ENCODE results near the gene MMP20.

MMP20 gene

GRCh38 chr11:102626676-102627075, 1.5 kb upstream of the MMP20 start:
- Histone ChIP-seq H4K20me1 (no peaks in the 10 kb centered on the region), H3K9me3 (replicated peaks in 1 of 11) (no peaks in the 10 kb centered on the region), H3K4me2 (no peak overlapping the region), H3K4me3 (no peak overlapping the region), H3K27ac (no peak overlapping the region), H3K36me3 (no peaks in the 10 kb centered on the region), H3K4me1 (0 out of 20 replicates have a peak, but pooled peaks cover 0 to 3% (median 0%) of the 10 kb centered on the region in 10 experiments), H3K9ac (no peak overlapping the region), H3K27me3 (no peaks in the 10 kb centered on the region)
- TF ChIP-seq Cebpa-rat (IDR thresholded peaks at IDR 0.05), result no peak

- no peak overlapping the region for H3K4me3 ChIP-seq
- H3K9ac ChIP-seq, result no peak overlapping the region
- H3K4me2 ChIP-seq, result no peak overlapping the region
- H4K20me1 ChIP-seq, result no peaks in the 10 kb centered on the region
- no peak for TF ChIP-seq Cebpa-rat (IDR thresholded peaks at IDR 0.05)
- H3K27me3 ChIP-seq, result no peaks in the 10 kb centered on the region
- no peaks in the 10 kb centered on the region for H3K36me3 ChIP-seq
- H3K4me1 ChIP-seq, result 0 out of 20 replicates have a peak, but pooled peaks cover 0 to 4% (median 0%) of the 10 kb centered on the region in 10 experiments
- H3K27ac ChIP-seq, result no peak overlapping the region
- H3K9me3 ChIP-seq (replicated peaks in 1 of 11), result no peaks in the 10 kb centered on the region
Measured at GRCh38 chr11:102623998-102624397, 1.1 kb downstream of the MMP20 start.

- 0 out of 20 replicates have a peak, but pooled peaks cover 0 to 4% (median 0%) of the 10 kb centered on the region in 10 experiments for H3K4me1 ChIP-seq
- no peak overlapping the region for H3K4me2 ChIP-seq
- H3K9me3 ChIP-seq (replicated peaks in 1 of 11), result no peaks in the 10 kb centered on the region
- no peak overlapping the region for H3K4me3 ChIP-seq
- no peak for TF ChIP-seq Cebpa-rat (IDR thresholded peaks at IDR 0.05)
- H3K27me3 ChIP-seq, result no peaks in the 10 kb centered on the region
- no peaks in the 10 kb centered on the region for H3K36me3 ChIP-seq
- H3K9ac ChIP-seq, result no peak overlapping the region
- no peaks in the 10 kb centered on the region for H4K20me1 ChIP-seq
- H3K27ac ChIP-seq, result no peak overlapping the region
Measured at GRCh38 chr11:102623128-102623527, 2.0 kb downstream of the MMP20 start.

GRCh38 chr11:102622258-102622657, 2.9 kb downstream of the MMP20 start:
- Histone ChIP-seq H3K9me3 (replicated peaks in 1 of 11) (no peaks in the 10 kb centered on the region), H4K20me1 (no peaks in the 10 kb centered on the region), H3K4me3 (no peak overlapping the region), H3K27ac (no peak overlapping the region), H3K9ac (no peak overlapping the region), H3K4me1 (0 out of 20 replicates have a peak, but pooled peaks cover 0 to 4% (median 0%) of the 10 kb centered on the region in 10 experiments), H3K36me3 (no peaks in the 10 kb centered on the region), H3K4me2 (no peak overlapping the region), H3K27me3 (no peaks in the 10 kb centered on the region)
- TF ChIP-seq Cebpa-rat (IDR thresholded peaks at IDR 0.05), result no peak

DNA sequence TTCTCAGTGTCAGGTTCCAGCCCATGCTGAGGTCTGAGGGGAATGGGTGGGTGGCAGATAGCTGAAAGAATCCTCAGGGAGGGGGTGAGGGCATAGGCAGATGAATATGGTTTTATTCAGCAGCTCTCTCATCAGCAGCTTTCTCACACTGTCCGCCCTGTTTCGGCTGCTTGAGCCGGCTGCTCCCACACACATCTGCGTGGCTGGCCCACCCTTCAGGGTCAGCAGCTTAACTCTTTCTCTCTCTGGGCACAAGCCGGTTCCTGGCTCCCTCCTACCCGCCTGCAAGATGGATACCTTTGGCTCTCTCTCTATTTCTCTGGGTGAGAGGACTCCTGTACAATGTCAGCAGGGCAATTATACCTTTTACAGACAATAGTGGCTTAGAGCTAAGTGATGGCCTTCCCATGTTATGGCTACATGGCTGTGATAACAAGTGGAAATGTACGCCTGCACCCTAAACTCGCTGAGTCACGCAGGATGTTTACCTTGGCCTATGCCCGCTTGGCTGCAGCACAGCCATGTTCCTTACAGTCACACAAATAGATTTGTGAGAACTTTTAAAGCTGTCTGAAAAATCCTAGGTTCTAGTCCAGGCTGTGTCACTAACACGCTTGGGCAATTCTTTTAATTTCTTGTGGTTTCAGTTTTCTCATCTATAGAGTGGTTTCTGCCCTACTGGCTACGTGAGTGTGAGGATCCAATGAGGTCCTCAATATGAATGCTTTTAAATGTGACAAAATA, 4.1 kb downstream of the MMP20 start:
- H3K4me1 ChIP-seq, result 0 out of 20 replicates have a peak, but pooled peaks cover 0 to 4% (median 0%) of the 10 kb centered on the region in 10 experiments
- H4K20me1 ChIP-seq, result 0 out of 22 replicates have a peak, but pooled peaks cover 0 to under 1% (median 0%) of the 10 kb centered on the region in 11 experiments
- no peak for TF ChIP-seq Cebpa-rat (IDR thresholded peaks at IDR 0.05)
- no peak overlapping the region for H3K27ac ChIP-seq
- no peak overlapping the region for H3K9ac ChIP-seq
- H3K36me3 ChIP-seq, result no peaks in the 10 kb centered on the region
- no peak overlapping the region for H3K4me3 ChIP-seq
- no peaks in the 10 kb centered on the region for H3K27me3 ChIP-seq
- H3K4me2 ChIP-seq, result no peak overlapping the region
- H3K9me3 ChIP-seq (replicated peaks in 1 of 11), result no peaks in the 10 kb centered on the region

DNA sequence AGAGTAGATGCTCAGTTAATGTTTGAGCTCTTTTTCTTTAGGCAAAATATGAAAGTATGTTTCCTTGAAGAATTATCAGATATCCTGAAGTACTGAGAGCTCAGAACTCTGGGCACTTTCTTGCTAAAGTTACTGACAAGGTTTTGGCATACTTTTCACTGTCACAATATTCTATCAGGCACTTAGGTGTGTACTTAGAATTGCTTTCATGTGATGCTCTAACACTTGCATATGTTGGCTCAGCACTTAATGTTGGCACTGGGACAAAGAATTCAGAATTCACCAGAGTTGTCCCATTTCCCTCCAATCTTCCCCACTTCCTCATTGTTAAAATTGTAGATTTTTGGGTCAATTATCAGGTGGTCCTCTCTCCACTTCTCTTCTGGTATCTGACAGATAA, 5.0 kb downstream of the MMP20 start:
- no peaks in the 10 kb centered on the region for H3K9me3 ChIP-seq (replicated peaks in 1 of 11)
- no peaks in the 10 kb centered on the region for H3K36me3 ChIP-seq
- H4K20me1 ChIP-seq, result 0 out of 22 replicates have a peak, but pooled peaks cover 0 to 6% (median 0%) of the 10 kb centered on the region in 11 experiments
- no peak for TF ChIP-seq Cebpa-rat (IDR thresholded peaks at IDR 0.05)
- H3K4me2 ChIP-seq, result no peak overlapping the region
- no peak overlapping the region for H3K9ac ChIP-seq
- no peak overlapping the region for H3K4me3 ChIP-seq
- H3K27me3 ChIP-seq, result no peaks in the 10 kb centered on the region
- H3K27ac ChIP-seq, result no peak overlapping the region
- 0 out of 20 replicates have a peak, but pooled peaks cover 0 to 4% (median 0%) of the 10 kb centered on the region in 10 experiments for H3K4me1 ChIP-seq

DNA sequence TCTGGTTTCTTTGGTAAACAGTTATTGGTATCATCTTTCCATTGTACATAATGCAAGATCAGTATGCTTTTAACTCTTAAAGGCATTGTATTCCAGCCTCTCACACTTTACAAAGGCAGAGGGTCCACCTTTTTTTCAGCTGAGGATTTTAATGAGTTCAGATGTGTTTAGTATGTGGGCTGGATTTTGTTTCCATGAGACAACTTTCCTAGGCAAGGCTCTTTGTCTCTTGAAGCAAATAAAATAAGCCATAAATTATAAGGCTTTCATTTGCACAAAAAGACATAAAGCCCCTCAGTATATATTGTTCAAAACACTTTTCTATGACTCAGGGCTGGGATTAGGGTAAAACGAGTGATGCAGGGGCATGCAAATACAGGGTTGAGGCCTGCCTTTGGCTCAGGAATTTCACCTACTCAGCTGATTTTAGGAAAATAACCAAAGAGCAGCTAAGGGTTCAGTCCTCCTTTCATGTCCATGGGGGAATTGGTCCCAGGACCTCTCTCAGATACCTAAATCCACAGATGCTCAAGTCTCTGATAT, 7.6 kb downstream of the MMP20 start:
- H4K20me1 ChIP-seq, result 0 out of 22 replicates have a peak, but pooled peaks cover 0 to 6% (median 0%) of the 10 kb centered on the region in 11 experiments
- H3K4me2 ChIP-seq, result no peak overlapping the region
- no peak overlapping the region for H3K9ac ChIP-seq
- no peak overlapping the region for H3K4me3 ChIP-seq
- H3K27ac ChIP-seq, result no peak overlapping the region
- H3K27me3 ChIP-seq, result no peaks in the 10 kb centered on the region
- no peak for TF ChIP-seq Cebpa-rat (IDR thresholded peaks at IDR 0.05)
- no peaks in the 10 kb centered on the region for H3K36me3 ChIP-seq
- H3K9me3 ChIP-seq (replicated peaks in 1 of 11), result no peaks in the 10 kb centered on the region
- peaks cover 0 to 7% (median 0%) of the 10 kb centered on the region in 10 experiments; a peak in 2 of 20 replicates for H3K4me1 ChIP-seq

DNA sequence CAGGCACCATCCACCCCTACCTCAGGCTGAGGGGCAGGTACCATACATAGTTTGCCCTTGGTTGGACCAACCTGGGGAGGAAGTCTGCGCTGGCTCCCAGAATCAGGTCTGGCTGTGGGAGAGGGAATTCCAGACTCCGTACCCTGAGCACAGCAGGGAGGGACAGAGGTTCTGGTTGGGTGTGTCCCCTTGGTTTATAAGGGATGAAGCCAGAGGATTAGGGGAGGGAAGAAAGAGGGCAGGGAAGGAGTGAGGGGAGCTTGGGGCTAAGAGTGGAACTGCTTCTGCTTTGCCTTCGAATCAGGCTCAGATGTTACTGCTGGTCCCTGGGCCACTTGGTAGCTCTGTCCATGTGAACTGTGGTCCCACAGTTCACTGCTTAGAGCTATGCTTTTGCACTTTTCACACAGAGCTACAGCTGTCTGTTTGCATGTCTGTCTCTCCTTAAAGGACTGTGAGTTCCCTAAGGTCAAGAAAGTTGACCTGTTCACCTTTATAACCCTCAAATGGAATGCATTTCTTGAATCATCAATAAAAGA, 9.2 kb downstream of the MMP20 start:
- Histone ChIP-seq H4K20me1 (0 out of 22 replicates have a peak, but pooled peaks cover 0 to 6% (median 0%) of the 10 kb centered on the region in 11 experiments), H3K27ac (no peak overlapping the region), H3K27me3 (no peaks in the 10 kb centered on the region), H3K9me3 (replicated peaks in 1 of 11) (no peaks in the 10 kb centered on the region), H3K4me3 (no peak overlapping the region), H3K9ac (no peak overlapping the region), H3K36me3 (no peaks in the 10 kb centered on the region), H3K4me2 (no peak overlapping the region), H3K4me1 (peaks cover 0 to 6% (median 0%) of the 10 kb centered on the region in 10 experiments; a peak in 2 of 20 replicates)
- TF ChIP-seq Cebpa-rat (IDR thresholded peaks at IDR 0.05), result no peak

DNA sequence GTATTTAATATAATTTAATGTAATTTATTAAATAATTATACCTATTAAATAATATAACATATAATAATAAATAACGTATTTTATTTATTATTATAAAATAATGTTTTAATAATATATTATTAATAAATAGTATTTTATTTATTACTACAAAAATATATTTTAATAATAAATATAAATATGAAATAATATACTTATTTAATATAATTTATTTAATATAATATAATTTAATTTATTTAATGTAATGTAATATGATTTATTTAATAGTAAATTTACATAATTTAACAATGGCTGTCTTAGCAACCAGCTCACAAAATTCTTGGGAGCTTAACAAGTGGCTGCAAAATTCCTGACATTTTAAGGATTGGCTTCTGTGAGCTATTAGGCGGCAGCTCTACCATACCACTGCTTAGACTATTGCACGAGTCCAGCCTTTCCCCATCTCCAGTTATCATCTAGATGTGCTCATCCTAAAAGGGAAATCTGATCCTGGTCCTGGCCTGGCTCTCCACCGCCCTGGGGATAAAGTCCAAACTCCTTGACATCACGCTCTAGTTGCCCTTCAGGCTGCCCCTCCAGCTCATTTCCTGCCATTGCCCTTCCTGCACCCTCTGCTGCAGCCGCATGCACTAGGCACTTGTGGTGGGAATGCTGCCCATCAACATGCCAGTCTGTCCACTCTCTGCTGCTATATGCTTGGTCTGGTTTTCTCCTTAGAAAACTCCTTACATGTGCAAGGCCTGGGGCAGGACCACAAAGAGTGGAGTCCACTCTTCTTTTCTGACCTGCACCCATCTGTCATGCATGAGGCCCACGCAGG, 9.8 kb downstream of the MMP20 start:
- Histone ChIP-seq H3K4me2 (no peak overlapping the region), H3K9me3 (replicated peaks in 1 of 11) (no peaks in the 10 kb centered on the region), H3K4me1 (peaks cover 0 to 10% (median 0%) of the 10 kb centered on the region in 10 experiments; a peak in 3 of 20 replicates), H4K20me1 (0 out of 22 replicates have a peak, but pooled peaks cover 0 to 6% (median 0%) of the 10 kb centered on the region in 11 experiments), H3K27me3 (no peaks in the 10 kb centered on the region), H3K36me3 (no peaks in the 10 kb centered on the region), H3K9ac (no peak overlapping the region), H3K27ac (no peak overlapping the region), H3K4me3 (no peak overlapping the region)
- no peak for TF ChIP-seq Cebpa-rat (IDR thresholded peaks at IDR 0.05)

Data from BLaER1 treated with 17β-estradiol and CSF1 and Interleukin-3, amounts not matched to agents 10 nM and 100 nM (cell line).